GM19023 (cell line): Measurements from ENCODE around the gene ATPAF2.
"Not testable (repeated sequence)": the region's sequence is repeated elsewhere in the genome, so short reads cannot be mapped to it uniquely, and the experiment has no call there.

ENCODE experiments used
- ATAC-seq: cut with Tn5 transposase; IDR thresholded peaks from one replicate; pipeline ENCODE4 v1.9.1; 2021; ENCODE audit warnings: mild to moderate bottlenecking, moderate library complexity; ENCODE audit not compliant: unreplicated experiment

Gene ATPAF2

DNA sequence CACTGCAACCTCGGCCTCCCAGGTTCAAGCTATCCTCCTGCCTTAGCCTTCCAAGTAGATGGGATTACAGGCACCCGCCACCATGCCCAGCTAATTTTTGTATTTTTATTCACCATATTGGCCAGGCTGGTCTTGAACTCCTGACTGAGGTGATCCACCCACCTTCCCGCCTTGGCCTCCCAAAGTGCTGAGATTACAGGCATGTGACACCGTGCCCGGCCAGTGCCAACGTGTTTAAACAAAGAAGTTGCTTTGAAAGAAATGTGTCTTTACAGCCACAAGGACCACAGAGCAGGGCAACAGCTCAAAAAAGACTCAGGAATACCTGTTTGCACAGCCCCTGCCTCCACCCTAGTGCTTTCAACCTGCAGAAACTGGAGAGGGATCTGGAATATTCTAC is 25.0 kb downstream of the ATPAF2 start:
- no peak for ATAC-seq

GRCh38 chr17:18011286-18011685 is 27.7 kb downstream of the ATPAF2 start:
- no peak for ATAC-seq

- ATAC-seq: no peak
Observed at GRCh38 chr17:18009609-18010420, 29.2 kb downstream of the ATPAF2 start.

DNA sequence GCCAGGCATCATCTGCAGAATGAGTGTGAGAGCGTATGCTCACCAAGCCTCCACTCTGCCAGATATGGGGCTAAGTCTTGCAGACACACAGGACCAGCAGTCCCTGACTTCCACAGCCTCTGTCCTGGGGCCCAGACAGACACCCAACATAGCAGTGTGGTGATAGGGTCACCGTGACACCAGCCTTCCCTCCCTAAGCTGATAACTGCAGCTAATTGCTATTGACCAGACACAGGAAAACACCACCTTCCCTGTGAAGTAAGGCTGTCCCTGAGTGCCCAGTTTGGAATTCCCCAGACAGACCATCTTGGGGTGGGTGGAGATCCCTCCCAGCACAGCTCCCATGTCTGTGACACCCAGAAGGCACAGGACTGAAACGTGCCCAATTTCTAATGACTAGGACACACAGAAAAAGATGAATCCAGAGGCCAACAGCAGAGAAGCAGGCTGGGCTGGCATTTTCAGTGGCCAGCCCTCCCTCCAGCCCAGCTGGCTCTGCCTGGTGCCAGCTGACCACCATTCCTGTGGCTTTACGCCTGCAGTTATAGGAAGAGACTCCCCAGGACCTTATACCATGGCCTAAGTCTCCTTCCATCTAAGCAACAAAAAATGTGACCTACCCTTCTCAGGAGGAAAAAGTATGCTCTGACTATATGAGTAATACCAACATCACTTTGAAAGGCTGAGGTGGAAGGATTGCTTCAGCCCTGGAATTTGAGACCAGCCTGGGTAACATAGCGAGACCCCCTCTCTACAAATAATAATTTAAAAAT is 30.3 kb downstream of the ATPAF2 start:
- no peak for ATAC-seq

DNA sequence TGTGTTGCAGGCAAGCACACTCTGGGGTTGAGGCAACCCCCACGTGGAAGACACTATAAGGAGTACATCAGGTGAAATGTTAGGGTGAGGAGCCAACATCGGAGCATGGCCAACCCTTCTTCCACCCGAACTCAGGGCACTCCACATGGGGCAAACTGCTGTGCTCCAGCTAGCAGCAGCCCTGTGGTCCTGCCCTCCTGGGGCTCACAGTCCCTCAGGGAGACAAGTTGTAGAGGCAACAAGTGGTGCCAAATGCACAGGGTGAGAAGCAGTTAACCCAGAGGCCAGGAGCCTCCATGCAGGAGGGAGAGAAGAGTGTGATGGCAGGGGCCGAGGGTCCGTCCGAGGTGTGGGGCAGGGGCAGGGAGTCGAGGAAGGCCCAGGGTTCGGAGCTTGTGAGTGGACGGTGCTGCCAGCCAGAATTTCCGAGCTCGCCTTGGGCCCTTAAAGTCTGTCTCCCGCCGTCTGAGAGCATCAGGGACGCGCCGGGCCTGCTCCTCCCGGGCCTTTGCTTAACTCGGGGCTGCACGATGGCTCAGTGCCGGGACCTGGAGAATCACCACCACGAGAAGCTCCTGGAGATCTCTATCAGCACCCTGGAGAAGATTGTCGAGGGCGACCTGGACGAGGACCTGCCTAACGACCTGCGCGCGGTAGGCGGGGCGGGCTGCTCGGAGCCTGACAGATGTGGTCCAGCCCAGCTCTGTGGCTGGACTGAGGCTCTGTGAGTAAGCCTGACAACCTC is 32.3 kb downstream of the ATPAF2 start:
- no peak for ATAC-seq

DNA sequence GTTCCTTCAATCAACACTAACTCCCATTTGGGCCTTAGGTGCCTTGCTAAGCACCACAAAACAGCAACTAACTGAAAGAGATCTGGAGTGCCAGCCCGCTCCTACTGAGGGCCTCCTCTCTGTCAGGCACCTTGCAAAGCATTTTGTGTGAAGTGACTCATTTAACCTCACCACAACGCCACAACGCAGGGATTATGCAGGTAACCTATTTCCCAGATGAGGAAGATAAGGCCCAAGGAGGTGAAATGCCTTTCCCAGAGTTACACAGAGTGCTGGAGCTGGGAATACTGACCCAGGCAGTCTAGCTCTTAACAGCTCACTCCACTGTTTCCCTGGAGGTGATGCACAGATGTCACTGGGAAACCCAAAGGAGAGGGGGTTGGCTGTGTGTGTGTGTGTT is 33.5 kb downstream of the ATPAF2 start:
- ATAC-seq: no peak

DNA sequence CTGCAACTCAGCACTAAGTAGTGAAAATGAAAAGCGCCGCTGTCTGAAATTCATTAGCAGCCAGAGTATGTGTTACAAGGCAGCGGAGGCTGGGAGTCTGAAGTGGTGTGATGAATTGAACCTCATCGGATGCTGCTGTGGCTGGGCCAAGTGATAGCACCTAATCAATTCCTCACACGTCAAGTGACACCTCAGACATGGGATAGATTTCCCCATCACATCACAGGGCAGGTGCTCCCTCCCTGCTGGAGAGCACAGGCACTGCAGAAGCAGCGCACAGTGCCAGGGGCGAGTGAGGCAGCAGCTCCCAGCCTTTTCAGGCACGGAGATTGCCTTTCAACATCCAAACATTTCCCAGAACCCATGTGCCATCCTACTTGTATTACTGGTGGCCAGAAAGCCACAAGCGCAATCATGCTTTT is 34.1 kb downstream of the ATPAF2 start:
- ATAC-seq: no peak

DNA sequence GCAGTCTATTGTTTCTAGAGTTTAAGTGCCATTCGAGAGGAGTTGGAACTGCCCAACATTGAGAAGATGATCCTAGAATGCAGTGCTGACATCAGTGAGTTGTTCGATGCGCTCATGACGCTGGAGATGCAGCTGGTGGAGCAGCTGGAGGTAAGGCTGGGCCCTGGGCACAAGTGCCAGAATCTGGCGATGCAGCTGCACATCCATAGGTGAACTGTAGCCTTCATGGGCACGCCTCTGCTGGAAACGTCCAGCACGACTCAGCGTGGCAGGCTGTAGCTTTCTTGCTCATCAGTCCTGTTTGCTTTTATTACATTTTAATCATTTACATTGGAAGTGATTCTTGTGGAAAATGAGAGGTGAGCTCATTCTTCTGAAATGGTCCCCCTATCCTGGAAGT is 34.6 kb downstream of the ATPAF2 start:
- ATAC-seq: no peak

DNA sequence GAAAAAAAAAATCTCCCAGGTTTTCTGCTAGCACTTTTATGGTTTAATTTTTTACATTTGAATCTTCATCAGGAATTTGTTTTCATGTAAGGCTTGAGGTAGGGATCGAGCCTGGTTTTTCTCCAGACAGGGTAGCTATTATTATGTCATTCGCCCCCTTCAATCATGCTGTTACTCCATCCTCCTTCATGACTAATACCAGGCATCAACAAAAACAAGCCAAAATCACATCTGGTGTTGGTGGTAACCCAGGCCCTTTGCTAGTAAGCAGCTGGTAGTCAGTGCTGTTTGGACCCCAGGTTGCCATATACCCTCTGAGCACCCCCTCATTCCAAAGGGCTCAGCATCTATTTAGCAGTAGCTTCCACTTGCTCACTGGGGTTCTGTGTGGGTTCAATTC is 36.8 kb downstream of the ATPAF2 start:
- no peak for ATAC-seq

DNA sequence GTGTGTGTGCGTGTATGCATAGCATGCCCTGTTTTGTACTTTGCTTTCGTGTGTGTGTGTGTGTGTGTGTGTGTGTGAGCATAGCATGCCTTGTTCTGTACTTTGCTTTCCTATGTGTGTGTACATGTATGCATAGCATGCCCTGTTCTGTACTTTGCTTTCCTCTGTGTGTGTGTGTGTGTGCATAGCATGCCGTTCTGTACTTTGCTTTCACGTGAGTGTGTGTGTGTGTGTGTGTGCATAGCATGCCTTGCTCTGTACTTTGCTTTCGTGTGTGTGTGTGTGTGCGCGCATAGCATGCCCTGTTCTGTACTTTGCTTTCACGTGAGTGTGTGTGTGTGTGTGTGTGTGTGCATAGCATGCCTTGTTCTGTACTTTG is 38.9 kb downstream of the ATPAF2 start:
- ATAC-seq: no peak

DNA sequence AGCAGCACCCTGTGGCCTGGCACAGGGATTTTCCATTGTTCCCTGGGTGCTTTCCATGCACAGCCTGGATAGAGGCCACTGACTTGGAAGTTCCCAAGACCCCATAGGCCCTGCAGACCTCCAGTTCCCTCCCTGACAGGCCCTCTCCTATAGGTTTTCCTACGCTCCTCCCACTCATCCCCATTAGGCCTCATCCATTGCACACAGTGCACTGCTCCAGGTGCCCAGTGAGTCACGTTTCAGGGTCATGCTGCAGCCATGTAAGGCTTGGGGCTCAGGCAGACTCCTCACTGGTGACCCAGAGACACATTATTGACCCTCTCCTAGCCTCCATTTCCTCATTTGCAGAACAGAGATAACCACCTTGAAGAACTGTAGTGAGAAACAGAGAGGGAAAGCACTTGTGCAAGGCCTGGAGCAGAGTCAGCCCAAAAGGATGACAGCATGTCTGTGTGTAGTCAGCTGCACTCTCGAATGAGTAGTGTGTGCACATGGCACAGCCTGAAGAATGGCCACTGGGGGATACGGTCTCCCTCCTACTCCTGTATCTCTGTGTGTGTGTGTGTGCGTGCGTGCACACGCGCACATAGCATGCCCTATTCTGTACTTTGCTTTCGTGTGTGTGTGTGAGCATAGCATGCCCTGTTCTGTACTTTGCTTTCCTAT is 39.5 kb downstream of the ATPAF2 start:
- ATAC-seq: no peak

GRCh38 chr17:17998934-17999333 is 40.0 kb downstream of the ATPAF2 start:
- no peak for ATAC-seq

DNA sequence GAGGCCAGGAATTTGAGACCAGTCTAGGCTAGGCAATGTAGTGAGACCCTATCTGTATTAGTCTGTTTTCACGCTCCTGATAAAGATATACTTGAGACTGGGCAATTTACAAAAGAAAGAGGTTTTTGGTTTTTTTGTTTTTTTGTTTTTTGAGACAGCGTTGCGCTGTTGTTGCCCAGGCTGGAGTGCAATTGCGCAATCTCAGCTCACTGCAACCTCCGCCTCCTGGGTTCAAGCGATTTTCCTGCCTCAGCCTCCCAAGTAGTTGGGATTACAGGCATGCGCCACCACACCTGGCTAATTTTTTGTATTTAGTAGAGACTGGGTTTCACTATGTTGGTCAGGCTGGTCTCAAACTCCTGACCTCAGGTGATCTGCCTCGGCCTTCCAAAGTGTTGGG is 43.1 kb downstream of the ATPAF2 start:
- ATAC-seq: not testable (repeated sequence)

GRCh38 chr17:17994271-17995069 is 44.5 kb downstream of the ATPAF2 start:
- no peak for ATAC-seq

- ATAC-seq: no peak
Observed at GRCh38 chr17:17993852-17994251, 45.1 kb downstream of the ATPAF2 start.

DNA sequence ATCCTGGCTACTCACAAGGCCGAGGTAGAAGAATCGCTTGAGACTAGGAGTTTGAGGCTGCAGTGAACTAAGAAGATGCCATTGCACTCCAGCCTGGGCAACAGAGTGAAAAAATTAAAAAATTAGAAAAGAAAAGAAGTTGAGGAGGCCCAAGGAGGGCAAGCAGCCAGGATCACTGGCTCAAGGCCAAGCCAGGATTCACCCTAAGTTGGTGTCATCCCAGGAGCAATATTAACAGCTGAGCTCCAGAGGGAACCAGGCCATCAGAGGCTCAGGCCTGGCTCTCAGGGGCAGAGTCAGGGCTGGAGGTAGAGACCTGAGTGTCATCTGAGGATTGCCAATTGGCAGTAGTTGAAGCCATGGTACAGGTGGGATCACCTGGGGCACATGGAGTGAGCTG is 45.6 kb downstream of the ATPAF2 start:
- no peak for ATAC-seq

GRCh38 chr17:17990282-17990681 is 48.7 kb downstream of the ATPAF2 start:
- ATAC-seq: no peak

DNA sequence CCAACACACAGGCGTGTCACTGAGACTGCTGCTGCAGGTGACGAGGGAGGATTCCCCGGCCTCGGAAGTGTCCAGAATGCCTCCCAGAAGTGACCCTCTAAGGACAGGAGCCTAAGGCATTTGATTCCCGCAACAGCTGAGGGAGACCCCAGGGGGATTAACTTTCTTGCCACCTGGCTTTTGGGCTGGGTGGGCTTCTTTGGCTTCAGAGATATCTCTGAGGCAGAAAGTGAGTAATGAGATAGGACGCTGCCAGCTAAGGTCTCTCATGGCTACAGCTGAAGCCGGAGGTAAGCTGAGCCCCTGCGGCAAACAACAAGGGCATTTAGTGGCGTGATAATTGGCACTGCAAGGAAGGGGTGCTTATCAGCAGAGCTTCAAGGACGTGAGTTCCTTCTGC is 49.4 kb downstream of the ATPAF2 start:
- ATAC-seq: no peak

DNA sequence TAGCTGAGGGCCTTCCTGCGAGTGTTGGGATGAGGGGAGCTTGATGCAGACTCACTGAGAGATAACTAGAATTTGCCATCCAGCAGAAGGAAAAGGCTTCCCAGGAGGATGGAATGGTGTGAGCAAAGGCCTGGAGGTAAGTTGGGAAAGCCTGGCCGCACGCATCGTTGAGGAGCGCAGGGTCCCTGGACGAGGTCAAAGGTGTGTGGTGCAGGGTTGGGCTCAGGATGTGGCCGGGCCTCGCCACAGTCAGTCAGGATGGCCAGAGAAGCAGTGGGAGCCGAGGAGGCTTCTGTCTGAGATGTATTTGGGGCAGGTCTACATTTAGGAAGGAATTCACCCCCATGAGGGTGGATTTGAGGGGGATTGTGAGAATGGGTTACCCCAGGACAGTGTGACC is 49.9 kb downstream of the ATPAF2 start:
- ATAC-seq: no peak

DNA sequence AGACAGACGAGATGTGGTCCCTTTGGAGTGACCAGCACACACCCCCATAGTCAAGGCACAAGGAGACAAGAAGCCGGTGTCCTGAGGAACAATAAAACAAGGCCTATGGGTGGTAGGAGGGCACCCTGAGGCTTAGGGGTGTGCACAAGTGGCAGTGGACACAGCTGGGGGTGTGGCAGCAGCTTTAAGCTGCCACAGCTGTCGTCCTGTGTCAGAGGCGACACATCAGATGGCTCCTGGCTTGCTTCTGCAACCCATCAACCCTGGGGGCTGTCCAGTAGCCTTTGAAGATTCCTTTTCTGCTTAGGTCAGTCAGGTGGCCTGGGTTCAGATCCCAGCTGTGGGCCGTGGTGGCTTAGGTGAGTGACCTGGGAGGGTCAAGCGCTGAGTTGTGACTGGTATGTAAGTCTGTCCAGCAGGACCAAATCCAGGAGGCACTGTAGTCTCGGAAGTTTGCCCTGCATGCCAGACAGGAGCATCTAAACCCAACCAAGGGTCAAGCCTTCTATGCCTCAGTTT is 50.5 kb downstream of the ATPAF2 start:
- no peak for ATAC-seq
